GM12874 (cell line): Measurements from ENCODE around the gene MCOLN3.
A peak's percentile ranks its signal among the peaks of the same experiment; 100 is the strongest.

Experiments used
- TF ChIP-seq, protein P1 (sequence below): IDR thresholded peaks from 2 replicates; pipeline ENCODE4 v1.5.1; 2011; ENCODE audit warnings: low read depth, mild to moderate bottlenecking, control low read depth, low read length, moderate library complexity; ENCODE audit not compliant: insufficient read depth

MCOLN3 gene

DNA sequence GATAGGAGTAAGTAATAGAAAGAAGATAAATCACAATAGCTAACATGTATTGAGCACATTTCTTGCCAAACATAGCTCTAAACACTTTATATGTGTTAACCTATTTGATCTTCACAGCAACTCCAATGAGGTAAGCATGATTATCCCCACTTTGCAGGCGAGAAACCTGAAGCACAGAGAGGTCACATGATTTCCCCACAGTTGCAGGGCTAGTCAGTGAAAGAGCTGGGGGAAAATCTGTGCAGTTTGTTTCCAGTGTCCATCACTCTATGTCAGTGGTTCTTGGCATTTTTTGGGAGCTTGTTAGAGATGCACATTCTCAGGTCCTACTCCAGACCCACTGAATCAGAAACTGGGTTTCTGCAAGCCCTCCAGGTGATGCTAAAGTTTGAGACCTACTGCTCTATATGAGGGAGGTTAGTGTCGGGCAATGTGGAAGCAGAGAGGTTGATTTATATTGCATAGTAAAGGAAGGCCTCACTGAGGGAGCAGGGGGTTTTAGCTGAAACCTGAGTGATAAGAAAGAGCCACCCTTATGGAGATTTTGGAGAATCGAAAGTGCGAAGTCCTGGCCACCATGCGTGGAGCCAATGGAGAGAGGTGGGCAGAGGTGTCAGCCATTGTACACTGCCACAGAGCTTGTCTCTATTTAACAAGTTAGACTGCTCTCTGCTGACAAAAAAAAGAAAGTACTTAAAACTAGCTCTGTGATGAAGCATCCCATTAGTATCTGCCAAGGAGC lies 20.9 kb downstream of the MCOLN3 start:
- TF ChIP-seq, protein P1, sequence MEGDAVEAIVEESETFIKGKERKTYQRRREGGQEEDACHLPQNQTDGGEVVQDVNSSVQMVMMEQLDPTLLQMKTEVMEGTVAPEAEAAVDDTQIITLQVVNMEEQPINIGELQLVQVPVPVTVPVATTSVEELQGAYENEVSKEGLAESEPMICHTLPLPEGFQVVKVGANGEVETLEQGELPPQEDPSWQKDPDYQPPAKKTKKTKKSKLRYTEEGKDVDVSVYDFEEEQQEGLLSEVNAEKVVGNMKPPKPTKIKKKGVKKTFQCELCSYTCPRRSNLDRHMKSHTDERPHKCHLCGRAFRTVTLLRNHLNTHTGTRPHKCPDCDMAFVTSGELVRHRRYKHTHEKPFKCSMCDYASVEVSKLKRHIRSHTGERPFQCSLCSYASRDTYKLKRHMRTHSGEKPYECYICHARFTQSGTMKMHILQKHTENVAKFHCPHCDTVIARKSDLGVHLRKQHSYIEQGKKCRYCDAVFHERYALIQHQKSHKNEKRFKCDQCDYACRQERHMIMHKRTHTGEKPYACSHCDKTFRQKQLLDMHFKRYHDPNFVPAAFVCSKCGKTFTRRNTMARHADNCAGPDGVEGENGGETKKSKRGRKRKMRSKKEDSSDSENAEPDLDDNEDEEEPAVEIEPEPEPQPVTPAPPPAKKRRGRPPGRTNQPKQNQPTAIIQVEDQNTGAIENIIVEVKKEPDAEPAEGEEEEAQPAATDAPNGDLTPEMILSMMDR: 0 out of 2 replicates have a peak, but pooled peaks have one; percentile 7

DNA sequence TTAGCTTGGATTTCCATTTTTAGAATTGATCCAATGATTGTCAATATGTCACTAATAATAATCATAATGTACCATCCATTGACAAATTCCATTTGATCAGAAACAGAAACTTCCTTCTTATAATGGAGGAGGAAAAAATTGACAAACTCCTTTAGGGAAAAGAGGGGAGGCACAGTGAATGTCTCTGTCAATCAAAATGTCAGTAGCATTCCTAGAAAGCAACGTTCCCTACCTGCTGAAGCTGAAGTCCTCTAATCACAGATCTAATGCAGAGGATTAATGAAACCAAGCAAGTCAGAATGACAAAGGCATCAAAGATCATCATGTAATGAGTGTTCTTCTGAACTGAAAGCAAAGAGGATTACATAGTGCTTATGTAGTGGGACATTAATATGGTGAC lies 22.4 kb downstream of the MCOLN3 start:
- TF ChIP-seq, protein P1: no peak

DNA sequence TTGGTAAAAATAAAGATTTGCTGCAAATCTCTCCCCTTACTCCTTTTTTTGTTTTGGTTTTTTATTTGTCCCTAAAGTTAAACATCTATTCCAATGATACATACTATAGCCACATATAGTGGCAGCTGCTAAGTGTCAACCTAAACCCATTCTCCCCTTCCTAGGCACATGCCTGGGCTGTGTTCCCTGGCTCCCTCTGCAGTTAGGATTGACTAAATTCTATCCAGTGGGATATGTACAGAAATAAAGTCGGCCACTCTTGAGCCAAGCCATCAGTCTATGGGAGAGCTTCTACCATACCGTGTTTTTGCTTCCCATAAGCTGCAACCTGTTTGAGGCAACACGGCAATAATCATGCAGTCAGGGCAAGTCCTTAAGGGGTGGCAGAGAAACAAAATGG lies 23.6 kb downstream of the MCOLN3 start:
- TF ChIP-seq, protein P1: no peak

DNA sequence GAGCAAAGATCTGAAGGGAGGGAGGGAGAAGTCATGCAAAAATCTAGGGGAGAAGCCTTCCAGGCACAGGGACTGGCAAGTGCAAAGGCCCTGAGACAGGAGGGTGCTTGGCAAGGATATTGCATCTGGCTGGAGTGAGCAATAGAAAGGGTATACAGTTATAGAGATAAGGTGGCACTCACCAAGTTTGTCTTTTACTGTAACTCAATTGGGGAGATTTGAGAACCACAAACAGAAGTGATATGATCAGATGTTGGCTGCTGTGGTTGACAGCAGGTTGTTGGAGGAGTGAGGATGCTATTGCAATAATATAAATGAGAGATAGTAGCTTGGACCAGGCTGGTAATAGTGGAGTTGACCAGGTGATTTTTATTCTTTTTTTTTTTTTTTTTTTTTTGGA lies 25.6 kb downstream of the MCOLN3 start:
- TF ChIP-seq, protein P1: no peak

DNA sequence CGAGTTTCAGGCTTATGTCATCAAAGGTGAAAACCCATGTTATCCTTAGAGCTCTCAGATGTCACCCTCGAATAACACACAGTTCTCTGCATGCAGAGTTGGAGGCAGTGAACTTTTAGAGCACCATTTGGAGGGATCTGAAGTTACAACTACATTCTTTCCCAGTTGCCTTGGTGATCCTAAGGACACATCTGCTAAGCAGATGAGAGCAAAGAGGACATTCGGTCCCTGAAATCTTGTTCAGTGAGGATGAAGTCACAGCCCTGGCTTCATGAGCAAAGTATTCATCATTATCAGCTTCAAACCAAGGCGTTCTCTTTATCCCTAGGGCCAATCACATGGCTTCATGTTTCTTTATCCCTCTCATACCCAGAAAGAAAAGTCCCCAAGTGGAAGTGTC lies 28.3 kb downstream of the MCOLN3 start:
- TF ChIP-seq, protein P1: no peak

DNA sequence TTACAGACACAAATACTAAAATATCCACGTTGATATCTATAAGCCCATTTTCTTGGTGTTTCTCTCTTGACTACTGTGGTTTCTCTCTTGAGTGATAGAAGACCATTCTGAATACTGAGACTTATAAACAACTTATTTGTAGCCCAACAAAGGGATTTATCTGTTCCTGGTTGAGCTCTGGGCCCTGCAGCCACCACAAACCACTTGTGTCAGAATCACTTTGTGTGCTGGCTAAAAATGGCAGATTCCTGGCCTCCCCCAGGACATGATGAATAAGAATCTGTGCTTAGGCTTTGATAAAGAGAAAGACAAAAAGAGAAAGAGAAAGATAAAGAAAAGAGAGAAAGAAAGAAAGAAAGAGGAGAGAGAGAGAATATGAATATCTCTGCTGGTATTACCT lies 32.5 kb downstream of the MCOLN3 start:
- TF ChIP-seq, protein P1: no peak

DNA sequence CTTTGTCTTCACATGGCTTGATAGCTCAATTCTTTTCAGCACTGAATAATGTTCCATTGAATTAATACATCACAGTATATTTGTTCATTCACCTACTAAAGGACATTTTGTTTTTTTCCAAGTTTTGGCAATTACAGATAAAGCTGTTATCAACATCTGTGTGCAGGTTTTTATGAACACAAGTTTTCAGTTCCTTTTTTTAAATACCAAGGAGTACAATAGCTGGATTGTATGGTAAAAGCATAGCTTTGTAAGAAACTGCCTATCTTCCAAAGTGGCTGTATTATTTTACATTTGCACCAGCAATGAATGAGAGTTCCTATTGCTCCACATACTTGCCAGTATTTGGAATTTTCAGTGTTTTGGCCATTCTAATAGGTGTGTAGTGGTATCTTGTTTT lies 46.6 kb downstream of the MCOLN3 start:
- TF ChIP-seq, protein P1: no peak
